Colonic mucosa (tissue), 4 donors: ENCODE data around the gene PACS2. TPM values are rescaled to one million over a fixed set of nuclear protein-coding genes. Genes with fewer than 3 reads are reported as not detected.
A peak's percentile ranks its signal among the peaks of the same experiment; 100 is the strongest.

Source experiments
- DNase-seq: peaks from one replicate; pipeline ENCODE4 v3.0.0-alpha.2; 2020
- H3K27ac ChIP-seq: fragments of 200-600 bp; one replicate; pipeline ENCODE4 v1.8.0; 2021
- H3K27me3 ChIP-seq: fragments of 200-600 bp; one replicate; pipeline ENCODE4 v1.8.0; 2021
- H3K36me3 ChIP-seq: fragments of 200-600 bp; one replicate; pipeline ENCODE4 v1.8.0; 2021
- H3K4me1 ChIP-seq: fragments of 200-600 bp; one replicate; pipeline ENCODE4 v1.8.0; 2021; ENCODE audit warnings: mild to moderate bottlenecking
- H3K4me3 ChIP-seq: fragments of 200-600 bp; one replicate; pipeline ENCODE4 v1.8.0; 2021
- H3K9ac ChIP-seq, 2 donors: one replicate each; pipeline ENCODE4 v1.7.0; 2013; ENCODE audit warnings: control low read depth in 2 of 2, low read depth in 2 of 2, low read length in 2 of 2
- H3K9me3 ChIP-seq: fragments of 200-600 bp; one replicate; pipeline ENCODE4 v1.8.0; 2021
- CTCF ChIP-seq: fragments of 200-600 bp; IDR thresholded peaks from one replicate; pipeline ENCODE4 v1.8.0; 2022; ENCODE audit warnings: antibody characterized with exemption, mild to moderate bottlenecking
- intact Hi-C: fragments of 100-400 bp; cut with DNase I; formaldehyde crosslinking; loops from one replicate; pipeline ENCODE4 v1.14.1; 2022
- total RNA-seq, 2 donors: library from RNA; stranded (reverse); fragmentation: NEBNext Ultra II Directional in 1 of 2; extraction: Animal tissue kit (Norgen Biotek cat#: 25700) in 1 of 2; gene quantifications; one replicate each; pipeline ENCODE4 v1.2.1, GENCODE V29; 2021
- donor health status: healthy.
- donor health status: DM: no; HTN: no; CAD: no.
- donor health status: DM: no; HTN: no; CAD: no.

Gene PACS2
- total RNA-seq, 2 donors from 2014 or later, result 44.1 to 82.5 TPM

DNA sequence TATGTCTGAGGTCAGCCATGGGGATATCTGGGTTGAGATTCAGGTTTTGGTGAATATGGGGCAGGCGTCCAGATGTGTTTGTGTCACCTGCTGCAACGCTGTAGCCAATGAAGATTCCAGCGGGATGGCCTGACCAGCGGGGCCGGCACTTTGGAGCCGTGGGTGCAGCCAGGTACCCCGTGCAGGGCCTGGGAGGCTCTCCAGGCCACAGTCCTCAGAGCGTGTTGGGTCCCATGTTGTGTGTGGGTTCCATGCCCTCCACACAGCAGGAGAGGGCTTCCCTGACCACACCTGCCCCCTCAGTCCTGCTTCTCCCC is 80.9 kb downstream of the PACS2 start:
- Histone ChIP-seq H3K9ac (no peak overlapping the region), H3K9me3 (no peaks in the 10 kb centered on the region), H3K27ac (no peak overlapping the region), H3K27me3 (no peaks in the 10 kb centered on the region), H3K36me3 (no peaks in the 10 kb centered on the region), H3K4me1 (peaks cover 4% of the 10 kb centered on the region), H3K4me3 (no peak overlapping the region)
- no peak for DNase-seq
- no peak for TF ChIP-seq CTCF
- intact Hi-C loops, result no loop called here

GRCh38 chr14:105397350-105397931 is 82.9 kb downstream of the PACS2 start:
- H3K27ac ChIP-seq, result no peak overlapping the region
- no peaks in the 10 kb centered on the region for H3K27me3 ChIP-seq
- intact Hi-C loops, result no loop called here
- peak overlapping the region in 1 of 2 donors; percentile 72 for H3K9ac ChIP-seq
- peaks cover 4% of the 10 kb centered on the region for H3K4me1 ChIP-seq
- H3K36me3 ChIP-seq, result no peaks in the 10 kb centered on the region
- DNase-seq, result no peak
- H3K9me3 ChIP-seq, result no peaks in the 10 kb centered on the region
- H3K4me3 ChIP-seq, result peak overlapping the region; percentile 74
- TF ChIP-seq CTCF, result no peak

- no peaks in the 10 kb centered on the region for H3K36me3 ChIP-seq
Measured at GRCh38 chr14:105398044-105398725, 83.6 kb downstream of the PACS2 start, which contains the start of gene TEX22. TSS of gene TEX22 (plus strand) at chr14:105398538. CDS start at chr14:105399341, 803 bp downstream.

GRCh38 chr14:105398726-105399465 is 84.3 kb downstream of the PACS2 start:
- Histone ChIP-seq H3K9ac (peak overlapping the region; percentile 72 to 94), H3K27me3 (no peaks in the 10 kb centered on the region), H3K27ac (peak overlapping the region; percentile 73), H3K9me3 (no peaks in the 10 kb centered on the region), H3K4me3 (peak overlapping the region; percentile 74), H3K36me3 (no peaks in the 10 kb centered on the region), H3K4me1 (peaks cover 4% of the 10 kb centered on the region)
- no peak for DNase-seq
- intact Hi-C loops, result no loop called here
- no peak for TF ChIP-seq CTCF

More at GRCh38 chr14:105398044-105398725, 83.6 kb downstream of the PACS2 start, which contains the start of gene TEX22:
- no peaks in the 10 kb centered on the region for H3K9me3 ChIP-seq
- peak within 1 kb of the TSS; percentile 74 for H3K4me3 ChIP-seq
- no peak for TF ChIP-seq CTCF
- peak within 1 kb of the TSS; percentile 73 for H3K27ac ChIP-seq
- peak within 1 kb of the TSS; percentile 72 to 94 for H3K9ac ChIP-seq
- DNase-seq, result peak; percentile 92
- H3K27me3 ChIP-seq, result no peaks in the 10 kb centered on the region
- H3K4me1 ChIP-seq, result peaks cover 4% of the 10 kb centered on the region
- intact Hi-C loops, result no loop called here

GRCh38 chr14:105399466-105399775 is 84.9 kb downstream of the PACS2 start:
- H3K9me3 ChIP-seq, result no peaks in the 10 kb centered on the region
- H3K4me3 ChIP-seq, result no peak overlapping the region
- intact Hi-C loops, result no loop called here
- no peaks in the 10 kb centered on the region for H3K27me3 ChIP-seq
- H3K9ac ChIP-seq, result no peak overlapping the region
- DNase-seq, result no peak
- no peaks in the 10 kb centered on the region for H3K36me3 ChIP-seq
- H3K27ac ChIP-seq, result no peak overlapping the region
- TF ChIP-seq CTCF, result no peak
- peaks cover 4% of the 10 kb centered on the region for H3K4me1 ChIP-seq
